A673 (cell line): ENCODE results near the gene SLCO3A1. TPM values are rescaled to one million over a fixed set of nuclear protein-coding genes. Genes with fewer than 3 reads are reported as not detected.

Source experiments
- BruUV-seq: library from RNA; stranded (reverse); fragments of 400-500 nt; replicated peaks from 2 replicates; lab custom pipeline; 2021; lab: Mats Ljungman, UMichigan
- CTCF ChIA-PET: fragments of 300-600 bp; sonication (Branson Sonifier 250); formaldehyde crosslinking; loops from one replicate; lab custom pipeline; 2022; ENCODE audit warnings: antibody characterized with exemption; lab: Charles Lee
- POLR2A ChIA-PET: fragments of 300-600 bp; sonication (Branson Sonifier 250); formaldehyde crosslinking; loops from one replicate; lab custom pipeline; 2022; ENCODE audit warnings: antibody characterized with exemption; ENCODE audit not compliant: low non-redundant PET; lab: Charles Lee
- DNase-seq: peaks from one replicate; pipeline ENCODE4 v3.0.0-alpha.2; 2015; ENCODE audit warnings: low spot score
- H3K27ac ChIP-seq: fragments of 200-600 bp; sonication (generic); 2 replicates; pipeline ENCODE4 v1.5.1; 2016; ENCODE audit warnings: mixed run types, low read depth, mild to moderate bottlenecking, mixed read lengths, antibody characterized with exemption, low read length; ENCODE audit not compliant: poor library complexity, severe bottlenecking
- H3K27me3 ChIP-seq: fragments of 200-600 bp; sonication (generic); replicated peaks from 2 replicates; pipeline ENCODE4 v1.6.1; 2017; ENCODE audit warnings: mixed run types, low read depth, mild to moderate bottlenecking, mixed read lengths, antibody characterized with exemption, low read length; ENCODE audit not compliant: insufficient read depth, poor library complexity
- H3K36me3 ChIP-seq: fragments of 200-600 bp; sonication (generic); 2 replicates; pipeline ENCODE4 v1.6.1; 2016; ENCODE audit warnings: mixed run types, mild to moderate bottlenecking, mixed read lengths, antibody characterized with exemption, low read length; ENCODE audit not compliant: insufficient read depth, poor library complexity, severe bottlenecking
- H3K4me1 ChIP-seq: fragments of 200-600 bp; sonication (generic); 2 replicates; pipeline ENCODE4 v1.6.1; 2017; ENCODE audit warnings: mixed run types, mild to moderate bottlenecking, mixed read lengths, antibody characterized with exemption, low read length; ENCODE audit not compliant: insufficient read depth, poor library complexity, severe bottlenecking
- H3K4me3 ChIP-seq: fragments of 200-600 bp; sonication (generic); 2 replicates; pipeline ENCODE4 v1.5.1; 2016; ENCODE audit warnings: low read depth, mixed run types, mild to moderate bottlenecking, mixed read lengths, low read length; ENCODE audit not compliant: poor library complexity, severe bottlenecking
- H3K9me3 ChIP-seq: fragments of 200-600 bp; sonication (generic); 2 replicates; pipeline ENCODE4 v1.6.1; 2016; ENCODE audit warnings: mixed run types, low read depth, mild to moderate bottlenecking, mixed read lengths, antibody characterized with exemption, low read length; ENCODE audit not compliant: poor library complexity, severe bottlenecking
- EZH2 ChIP-seq: fragments of 200-600 bp; sonication (generic); IDR thresholded peaks from 2 replicates; pipeline ENCODE4 v1.6.1; 2017; ENCODE audit warnings: borderline replicate concordance, low read depth, mild to moderate bottlenecking, mixed read lengths, antibody characterized with exemption, low read length; ENCODE audit not compliant: poor library complexity, severe bottlenecking
- intact Hi-C: fragments of 100-400 bp; cut with micrococcal nuclease; formaldehyde crosslinking; loops from one replicate; pipeline ENCODE4 v1.10.0; 2022; ENCODE audit not compliant: unreplicated experiment
- total RNA-seq: library from RNA; stranded (reverse); gene quantifications from 2 replicates; pipeline ENCODE4 v1.2.3, GENCODE V29; 2021
- TF ChIP-seq, protein P1 (sequence below): fragments of 300-800, 200-600 bp; sonication (generic); conservative IDR thresholded peaks from 2 replicates; pipeline ENCODE4 v1.5.1; 2017; ENCODE audit warnings: low read depth, mild to moderate bottlenecking, antibody characterized with exemption, low read length, moderate library complexity, mixed read lengths

Gene SLCO3A1
- total RNA-seq, 1 experiment from 2014 or later: 16.6 TPM

DNA sequence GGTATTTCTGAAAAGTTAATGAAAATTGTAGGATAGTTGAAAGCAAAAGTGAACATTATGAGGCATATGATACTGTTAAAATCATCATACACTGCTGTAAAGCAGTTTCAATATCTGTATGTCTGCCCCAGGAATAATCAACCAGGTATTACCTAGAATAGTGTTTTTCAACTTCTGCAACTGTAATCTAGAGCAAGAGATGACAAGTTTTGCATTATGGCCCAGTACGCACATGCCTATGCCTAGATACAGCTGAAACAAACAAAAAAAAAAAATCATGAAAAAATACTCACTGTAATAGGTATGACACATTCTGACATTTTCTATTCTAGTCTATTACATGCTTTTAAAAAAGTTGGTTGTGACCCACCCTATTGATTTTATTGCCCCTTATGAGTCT, 299.5 kb downstream of the SLCO3A1 start:
- intact Hi-C loops: no loop called here
- H3K27me3 ChIP-seq: no peaks in the 10 kb centered on the region
- H3K36me3 ChIP-seq: no peaks in the 10 kb centered on the region
- H3K4me1 ChIP-seq: no peaks in the 10 kb centered on the region
- no peaks in the 10 kb centered on the region for H3K9me3 ChIP-seq
- no peak overlapping the region for H3K27ac ChIP-seq
- BruUV-seq: no TSS peak
- TF ChIP-seq, protein P1, sequence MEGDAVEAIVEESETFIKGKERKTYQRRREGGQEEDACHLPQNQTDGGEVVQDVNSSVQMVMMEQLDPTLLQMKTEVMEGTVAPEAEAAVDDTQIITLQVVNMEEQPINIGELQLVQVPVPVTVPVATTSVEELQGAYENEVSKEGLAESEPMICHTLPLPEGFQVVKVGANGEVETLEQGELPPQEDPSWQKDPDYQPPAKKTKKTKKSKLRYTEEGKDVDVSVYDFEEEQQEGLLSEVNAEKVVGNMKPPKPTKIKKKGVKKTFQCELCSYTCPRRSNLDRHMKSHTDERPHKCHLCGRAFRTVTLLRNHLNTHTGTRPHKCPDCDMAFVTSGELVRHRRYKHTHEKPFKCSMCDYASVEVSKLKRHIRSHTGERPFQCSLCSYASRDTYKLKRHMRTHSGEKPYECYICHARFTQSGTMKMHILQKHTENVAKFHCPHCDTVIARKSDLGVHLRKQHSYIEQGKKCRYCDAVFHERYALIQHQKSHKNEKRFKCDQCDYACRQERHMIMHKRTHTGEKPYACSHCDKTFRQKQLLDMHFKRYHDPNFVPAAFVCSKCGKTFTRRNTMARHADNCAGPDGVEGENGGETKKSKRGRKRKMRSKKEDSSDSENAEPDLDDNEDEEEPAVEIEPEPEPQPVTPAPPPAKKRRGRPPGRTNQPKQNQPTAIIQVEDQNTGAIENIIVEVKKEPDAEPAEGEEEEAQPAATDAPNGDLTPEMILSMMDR: no peak
- no peak for TF ChIP-seq EZH2
- no peak overlapping the region for H3K4me3 ChIP-seq
- no peak for DNase-seq
- ChIA-PET CTCF (no interaction called here), POLR2A (no interaction called here)

DNA sequence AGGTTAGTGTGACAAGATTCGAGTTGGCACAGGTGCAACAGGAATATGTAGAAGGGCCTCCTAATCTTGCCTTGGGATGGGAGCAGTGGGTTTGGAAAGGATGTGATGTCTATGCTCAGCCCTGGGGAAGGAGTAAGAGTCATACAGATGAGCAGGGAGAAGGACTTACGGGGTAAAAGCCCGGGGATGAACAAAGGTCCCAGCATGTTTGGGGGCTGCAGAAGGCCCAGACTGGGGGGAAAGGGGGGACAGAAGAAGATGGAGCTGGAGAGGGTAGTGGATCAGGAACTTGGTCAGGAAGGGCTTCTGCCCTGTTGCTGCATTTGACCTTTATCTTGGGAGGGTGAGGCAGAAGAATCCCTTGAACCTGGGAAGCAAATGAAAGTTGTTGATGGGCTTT, 300.1 kb downstream of the SLCO3A1 start:
- H3K27me3 ChIP-seq: no peaks in the 10 kb centered on the region
- no peak overlapping the region for H3K4me3 ChIP-seq
- no peak for DNase-seq
- H3K27ac ChIP-seq: no peak overlapping the region
- H3K9me3 ChIP-seq: no peaks in the 10 kb centered on the region
- intact Hi-C loops: no loop called here
- no TSS peak for BruUV-seq
- no peaks in the 10 kb centered on the region for H3K36me3 ChIP-seq
- TF ChIP-seq, protein P1: no peak
- no peak for TF ChIP-seq EZH2
- ChIA-PET POLR2A (no interaction called here), CTCF (no interaction called here)
- H3K4me1 ChIP-seq: no peaks in the 10 kb centered on the region

DNA sequence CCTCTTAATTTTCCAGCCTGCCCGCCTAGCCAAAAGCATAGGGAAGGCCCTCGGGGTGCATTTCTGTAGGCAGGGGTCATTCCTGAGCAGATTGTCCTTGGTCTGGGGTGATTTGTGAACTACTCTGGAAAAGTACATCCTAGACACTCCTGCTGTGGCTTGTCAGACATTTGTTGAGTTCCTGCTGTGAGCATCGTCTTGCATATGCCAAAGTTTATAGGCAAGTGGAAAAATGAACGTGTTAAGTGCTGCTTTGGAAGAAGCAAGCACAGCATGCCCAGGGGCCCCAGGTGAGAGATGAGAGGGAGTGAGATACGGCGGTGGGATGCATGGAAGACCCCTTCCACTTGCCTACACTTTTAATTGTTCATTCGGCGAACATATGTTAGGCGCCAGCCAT, 302.4 kb downstream of the SLCO3A1 start:
- BruUV-seq: no TSS peak
- intact Hi-C loops: no loop called here
- TF ChIP-seq, protein P1: no peak
- no peak for TF ChIP-seq EZH2
- Histone ChIP-seq H3K27me3 (no peaks in the 10 kb centered on the region), H3K9me3 (no peaks in the 10 kb centered on the region), H3K36me3 (no peaks in the 10 kb centered on the region), H3K27ac (no peak overlapping the region), H3K4me1 (no peaks in the 10 kb centered on the region), H3K4me3 (no peak overlapping the region)
- DNase-seq: no peak
- ChIA-PET POLR2A (no interaction called here), CTCF (no interaction called here)
